GM12875 (cell line): ENCODE results near the gene TTC39A.

Experiments
- H3K4me3 ChIP-seq: one replicate; pipeline ENCODE4 v1.5.1; 2011; ENCODE audit warnings: low read depth, low read length, control low read depth
- TF ChIP-seq, protein P1 (sequence below): IDR thresholded peaks from 2 replicates; pipeline ENCODE4 v1.5.1; 2011; ENCODE audit warnings: low read depth, mild to moderate bottlenecking, control low read depth, inconsistent platforms, low read length, moderate library complexity, borderline replicate concordance; ENCODE audit not compliant: insufficient read depth

The TTC39A gene

DNA sequence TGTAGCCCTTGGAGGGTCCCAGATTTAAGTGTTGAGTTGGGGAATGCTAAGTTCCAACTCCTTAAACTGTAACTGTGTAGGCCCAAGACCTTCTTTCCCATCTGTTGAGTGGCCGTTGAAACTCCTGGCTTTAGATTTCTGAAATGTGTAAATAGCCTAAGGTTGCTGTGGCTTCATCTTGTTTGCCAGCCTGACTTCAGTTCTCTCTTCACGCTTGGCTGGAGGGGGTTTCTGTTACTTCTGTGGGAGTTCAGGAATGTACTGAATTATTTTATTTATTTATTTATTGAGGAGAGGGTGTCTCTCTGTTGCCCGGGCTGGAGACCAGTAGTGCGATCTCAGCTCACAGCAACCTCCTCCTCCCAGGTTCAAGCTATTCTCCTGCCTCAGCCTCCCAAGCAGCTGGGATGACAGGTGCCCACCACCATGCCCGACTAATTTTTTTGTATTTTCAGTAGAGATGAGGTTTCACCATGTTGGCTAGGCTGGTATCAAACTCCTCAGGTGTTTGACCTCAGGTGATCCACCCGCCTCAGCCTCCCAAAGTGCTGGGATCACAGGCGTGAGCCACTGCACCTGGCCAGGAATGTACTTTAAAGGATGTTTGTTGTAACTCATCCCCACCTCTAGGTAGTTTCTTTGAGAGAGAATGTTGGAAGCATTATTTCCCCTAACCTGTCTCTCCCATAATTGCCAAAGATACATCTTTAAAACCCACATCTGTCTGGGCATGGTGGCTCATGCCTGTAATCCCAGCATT, 5.9 kb downstream of the TTC39A start:
- TF ChIP-seq, protein P1, sequence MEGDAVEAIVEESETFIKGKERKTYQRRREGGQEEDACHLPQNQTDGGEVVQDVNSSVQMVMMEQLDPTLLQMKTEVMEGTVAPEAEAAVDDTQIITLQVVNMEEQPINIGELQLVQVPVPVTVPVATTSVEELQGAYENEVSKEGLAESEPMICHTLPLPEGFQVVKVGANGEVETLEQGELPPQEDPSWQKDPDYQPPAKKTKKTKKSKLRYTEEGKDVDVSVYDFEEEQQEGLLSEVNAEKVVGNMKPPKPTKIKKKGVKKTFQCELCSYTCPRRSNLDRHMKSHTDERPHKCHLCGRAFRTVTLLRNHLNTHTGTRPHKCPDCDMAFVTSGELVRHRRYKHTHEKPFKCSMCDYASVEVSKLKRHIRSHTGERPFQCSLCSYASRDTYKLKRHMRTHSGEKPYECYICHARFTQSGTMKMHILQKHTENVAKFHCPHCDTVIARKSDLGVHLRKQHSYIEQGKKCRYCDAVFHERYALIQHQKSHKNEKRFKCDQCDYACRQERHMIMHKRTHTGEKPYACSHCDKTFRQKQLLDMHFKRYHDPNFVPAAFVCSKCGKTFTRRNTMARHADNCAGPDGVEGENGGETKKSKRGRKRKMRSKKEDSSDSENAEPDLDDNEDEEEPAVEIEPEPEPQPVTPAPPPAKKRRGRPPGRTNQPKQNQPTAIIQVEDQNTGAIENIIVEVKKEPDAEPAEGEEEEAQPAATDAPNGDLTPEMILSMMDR = no peak
- H3K4me3 ChIP-seq = no peak overlapping the region

DNA sequence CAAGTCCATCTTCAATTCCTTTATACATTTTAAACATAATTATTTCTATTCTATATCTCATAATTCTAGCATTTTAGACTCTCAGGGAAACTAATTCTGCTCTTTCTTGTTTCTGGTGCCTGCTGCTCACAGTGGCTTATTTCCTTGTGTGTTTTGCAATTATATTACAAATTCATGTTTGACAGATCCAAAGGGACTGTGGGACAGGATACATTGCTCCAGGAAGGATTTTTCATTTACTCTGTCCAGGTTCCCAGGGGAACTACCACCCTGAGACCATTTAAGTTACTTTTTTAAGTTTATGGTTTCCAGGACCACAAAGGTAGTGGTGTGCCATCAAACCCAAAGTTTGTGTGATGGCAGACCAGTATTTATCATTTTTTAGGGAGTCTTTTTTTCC, 6.6 kb downstream of the TTC39A start:
- H3K4me3 ChIP-seq = no peak overlapping the region
- TF ChIP-seq, protein P1 = no peak

DNA sequence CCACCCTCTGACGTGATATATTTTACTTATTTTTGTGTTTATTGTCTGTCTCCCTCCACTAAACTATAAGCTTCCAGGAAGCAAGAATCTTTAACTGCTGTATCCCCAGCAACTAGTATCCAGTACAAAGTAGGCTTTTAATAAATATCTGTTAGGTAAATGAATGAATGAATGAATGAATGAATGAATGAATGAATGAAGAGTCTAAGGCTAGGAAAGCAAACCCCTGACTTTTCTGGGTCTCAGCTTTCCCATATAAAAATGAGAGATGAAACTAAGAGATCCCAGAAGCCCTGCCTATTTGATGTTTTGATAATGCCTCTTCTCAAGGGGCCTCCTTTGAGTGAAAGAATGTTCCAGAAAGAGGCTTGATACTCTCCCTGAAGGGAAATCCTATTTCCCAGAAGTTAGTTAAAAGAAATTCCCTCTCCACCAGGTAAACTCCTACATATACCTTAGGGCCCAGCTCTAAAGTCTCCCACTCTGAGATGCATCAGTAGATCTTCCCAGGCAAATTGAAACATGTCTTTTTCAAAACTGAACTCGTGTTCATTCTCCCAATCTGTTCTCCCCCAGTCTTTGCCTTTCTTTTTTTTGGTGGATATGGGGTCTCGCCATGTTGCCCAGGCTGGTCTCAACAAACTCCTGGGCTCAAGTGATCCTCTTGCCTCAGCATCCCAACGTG, 7.8 kb downstream of the TTC39A start:
- TF ChIP-seq, protein P1 = no peak

DNA sequence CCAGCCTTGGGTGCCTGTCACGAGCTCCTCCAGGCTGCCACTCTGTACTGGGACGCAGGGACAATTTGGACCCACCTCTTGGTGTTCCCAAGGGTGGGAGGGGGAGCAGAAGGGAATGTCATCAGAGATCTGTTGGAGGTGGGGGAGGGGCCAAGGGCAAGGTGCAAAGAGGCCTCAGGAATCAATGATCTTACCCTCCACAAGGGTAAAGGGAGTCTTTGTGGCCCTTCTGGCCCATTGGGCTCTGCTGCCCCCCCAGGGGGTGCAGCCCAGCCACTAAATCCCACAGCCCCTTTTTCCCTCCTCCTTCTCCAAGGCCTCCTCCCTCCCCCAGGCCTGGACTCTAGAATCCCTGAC, 8.5 kb downstream of the TTC39A start:
- TF ChIP-seq, protein P1 = no peak
- no peak overlapping the region for H3K4me3 ChIP-seq

More for the DNA sequence above, 7.8 kb downstream of the TTC39A start:
- H3K4me3 ChIP-seq = no peak overlapping the region

- TF ChIP-seq, protein P1 = no peak
- no peak overlapping the region for H3K4me3 ChIP-seq
Measured at GRCh38 chr1:51320967-51321923, 9.1 kb downstream of the TTC39A start.

- H3K4me3 ChIP-seq = no peak overlapping the region
- TF ChIP-seq, protein P1 = no peak
Measured at GRCh38 chr1:51317798-51318197, 12.6 kb downstream of the TTC39A start.
